Measurements from ENCODE around the gene AGBL2. TPM values are rescaled to one million over a fixed set of nuclear protein-coding genes. Genes with fewer than 3 reads are reported as not detected.

AGBL2 gene
- total and polyA plus RNA-seq, 2 of the 8 experiments (the other 6 are each of a cell fraction or from before 2014, with no cell fraction given) = 2.1 to 6.5 TPM

DNA sequence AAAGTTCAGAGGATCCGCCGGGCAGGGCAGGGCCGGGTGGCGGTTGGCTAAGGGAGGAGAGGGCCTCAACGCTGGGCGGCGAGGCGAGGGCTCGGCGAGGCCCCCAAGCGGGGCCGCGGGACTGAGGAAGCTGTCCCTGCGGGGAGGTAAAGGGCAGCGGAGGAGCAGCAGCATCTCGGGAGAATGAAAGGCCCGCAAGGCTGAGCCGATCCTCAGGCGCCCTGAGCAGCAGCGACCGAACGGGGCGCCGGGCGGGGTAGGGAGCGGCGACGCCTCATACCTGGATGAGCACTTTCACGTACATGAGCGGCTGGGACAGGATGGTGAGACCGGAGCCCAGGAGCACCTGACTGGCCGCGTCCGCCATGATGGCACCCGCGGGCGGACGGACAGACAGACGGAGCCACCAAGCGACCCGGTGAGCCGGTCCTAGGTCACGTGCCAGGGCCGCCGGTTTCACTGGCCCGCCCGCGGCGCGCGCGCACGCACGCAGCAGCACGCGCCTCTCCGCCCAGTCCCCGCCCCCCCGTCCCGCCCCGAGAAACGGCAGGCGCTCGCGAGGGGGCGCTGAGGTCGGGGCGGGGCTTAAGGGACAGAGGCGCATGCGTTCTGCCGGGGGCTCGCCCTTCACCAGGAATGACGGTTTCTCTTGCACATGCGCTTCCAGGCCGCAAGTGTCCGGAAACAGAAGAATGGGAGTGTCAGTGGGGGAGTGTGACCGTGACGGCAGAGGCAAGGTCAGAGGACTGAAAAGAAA is 72.9 kb downstream of the AGBL2 start, which contains the start of gene MTCH2:
MTCH2 (minus strand) TSS at position 461 of the 757 bp plus-strand sequence; CDS start at position 367, 94 bp downstream.
- peaks cover 0 to 24% of the 10 kb centered on the region in 2 experiments; a peak in 3 of 4 replicates for H3K79me2 ChIP-seq (ENCODE audit: control insufficient read depth in 1 of 2, insufficient read depth in 2 of 2, low read length in 2 of 2)
- 0 out of 2 replicates have a peak within 1 kb of the TSS, but pooled peaks have one; percentile 72 for H2BK20ac ChIP-seq (ENCODE audit: low read length)
- peak within 1 kb of the TSS; percentile 68 to 92 (median 88) for H3K9ac ChIP-seq (replicated peaks in 1 of 4; ENCODE audit: extremely low read depth in 1 of 4, low read depth in 3 of 4, low read length in 3 of 4)
- H3K4me2 ChIP-seq (ENCODE audit: insufficient read depth in 1 of 2, low read depth in 2 of 2, low read length in 2 of 2) = peak within 1 kb of the TSS; percentile 75 to 81
- H3K56ac ChIP-seq (replicated peaks; ENCODE audit: insufficient read length, low read depth, low read length) = peak within 1 kb of the TSS; percentile 43
- peak within 1 kb of the TSS; percentile 79 for H2AFZ ChIP-seq (ENCODE audit: low read length)
- 0 out of 2 replicates have a peak within 1 kb of the TSS, but pooled peaks have one; percentile 88 for H2BK15ac ChIP-seq (ENCODE audit: low read length)
- peaks cover 0 to 5% (median 0%) of the 10 kb centered on the region in 4 experiments; a peak in 3 of 7 replicates for H3K4me1 ChIP-seq (replicated peaks in 1 of 4; ENCODE audit: control insufficient read depth in 3 of 4, insufficient read depth in 4 of 4, low read length in 3 of 4)
- no peak within 1 kb of the TSS for H3K14ac ChIP-seq (ENCODE audit: insufficient read length)
- H2AK5ac ChIP-seq (ENCODE audit: low read depth, low read length) = peak within 1 kb of the TSS; percentile 82; the same call in 1 of the 2 replicates
- H3K79me1 ChIP-seq (ENCODE audit: low read depth, low read length) = no peaks in the 10 kb centered on the region
- 2% methylated on average over 57 of the region's 78 CpGs; no CpG with 5 or more reads in 1 of the 2 experiments for WGBS, 2 experiments (ENCODE audit: extremely low coverage in 1 of 2, insufficient coverage in 1 of 2, insufficient read length in 1 of 2, insufficient replicate concordance in 2 of 2, low coverage in 1 of 2, low lambda C conversion rate in 2 of 2, missing lambda C conversion rate in 1 of 2)
- peak within 1 kb of the TSS; percentile 89 for H3K18ac ChIP-seq (ENCODE audit: extremely low read depth, low read length)
- H2BK12ac ChIP-seq (ENCODE audit: low read depth, low read length) = no peak within 1 kb of the TSS
- H3K9me3 ChIP-seq (ENCODE audit: insufficient read depth in 2 of 2, low read depth in 1 of 2, low read length in 1 of 2) = no peaks in the 10 kb centered on the region
- peak within 1 kb of the TSS; percentile 79 for H4K5ac ChIP-seq (ENCODE audit: insufficient read length, low read depth, low read length)
- H3K27ac ChIP-seq (ENCODE audit: low read depth, low read length) = peak within 1 kb of the TSS; percentile 88
- peak within 1 kb of the TSS; percentile 77 to 92 (median 84) for H3K4me3 ChIP-seq (ENCODE audit: extremely low read depth in 1 of 4, insufficient read depth in 2 of 4, low read depth in 3 of 4, low read length in 4 of 4)
- H2BK5ac ChIP-seq (ENCODE audit: low read depth, low read length) = peak within 1 kb of the TSS; percentile 91
- H3K27me3 ChIP-seq (replicated peaks in 1 of 4; ENCODE audit: control insufficient read depth in 3 of 4, extremely low read depth in 1 of 4, insufficient read depth in 3 of 4, low read length in 3 of 4) = no peaks in the 10 kb centered on the region
- DNase-seq (ENCODE audit: low read depth in 1 of 2, low spot score in 2 of 2) (peak; percentile 87 to 95), FAIRE-seq (no peak)
- ChIA-PET POLR2A (ENCODE audit: partially characterized antibody) (interaction anchor here (0.6 to 1.9 kb wide), 9 partner anchors 9 to 232 kb away, joined by 3 to 12 read pairs (median 3); partner anchors contain the start of gene AGBL2), CTCF (ENCODE audit: partially characterized antibody) (interaction anchor here (1.0 to 1.1 kb wide), 2 partner anchors 74 to 101 kb away, joined by 3 to 4 read pairs; no protein-coding TSS in a partner anchor)
- H3K23ac ChIP-seq (ENCODE audit: insufficient read length) = no peak within 1 kb of the TSS
- H3K36me3 ChIP-seq (ENCODE audit: control insufficient read depth in 2 of 4, insufficient read depth in 4 of 4, low read length in 3 of 4) = peaks cover 2 to 22% (median 6%) of the 10 kb centered on the region in 4 experiments; a peak in 5 of 8 replicates
- H4K20me1 ChIP-seq (replicated peaks in 1 of 2; ENCODE audit: control insufficient read depth in 1 of 2, insufficient read depth in 2 of 2, low read length in 2 of 2) = no peaks in the 10 kb centered on the region
- 0 out of 2 replicates have a peak, but pooled peaks cover 2% of the 10 kb centered on the region for H3K23me2 ChIP-seq (ENCODE audit: low read depth, low read length)
- H2BK120ac ChIP-seq (replicated peaks; ENCODE audit: low read depth, low read length) = no peak within 1 kb of the TSS
- H4K91ac ChIP-seq (replicated peaks; ENCODE audit: insufficient read length, low read length) = peak within 1 kb of the TSS; percentile 63
- peak within 1 kb of the TSS; percentile 90 for H4K8ac ChIP-seq (ENCODE audit: extremely low read depth, insufficient read depth, low read length)
- H3K4ac ChIP-seq (replicated peaks; ENCODE audit: insufficient read length, low read depth, low read length) = peak within 1 kb of the TSS; percentile 11
- TF ChIP-seq NRF1 (IDR thresholded peaks at IDR 0.05; ENCODE audit: low read depth, low read length) = peak; percentile 88
- TF ChIP-seq, protein P1, sequence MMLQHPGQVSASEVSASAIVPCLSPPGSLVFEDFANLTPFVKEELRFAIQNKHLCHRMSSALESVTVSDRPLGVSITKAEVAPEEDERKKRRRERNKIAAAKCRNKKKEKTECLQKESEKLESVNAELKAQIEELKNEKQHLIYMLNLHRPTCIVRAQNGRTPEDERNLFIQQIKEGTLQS (IDR thresholded peaks at IDR 0.05; ENCODE audit: insufficient read depth, low read depth, low read length) = peak; percentile 64; the same call in 1 of the 2 replicates
- peak; percentile 72 to 88 for TF ChIP-seq POLR2A (IDR thresholded peaks at IDR 0.05; ENCODE audit: control extremely low read depth in 1 of 2, low read depth in 2 of 2, low read length in 2 of 2)
- TF ChIP-seq GABPA (IDR thresholded peaks at IDR 0.05; ENCODE audit: borderline replicate concordance, insufficient read depth, low read length) = no peak
- no peak for TF ChIP-seq JUND (IDR thresholded peaks at IDR 0.05; ENCODE audit: low read length)
- peak; percentile 80 for TF ChIP-seq SAP30 (IDR thresholded peaks at IDR 0.05; ENCODE audit: insufficient read depth, insufficient replicate concordance, low read length)
- no peak for TF ChIP-seq SP1 (IDR thresholded peaks at IDR 0.05; ENCODE audit: low read depth, low read length)
- peak; percentile 2; the same call in 1 of the 2 replicates for TF ChIP-seq BRCA1 (IDR thresholded peaks at IDR 0.05; ENCODE audit: low read depth, low read length)
- TF ChIP-seq ASH2L (IDR thresholded peaks at IDR 0.05; ENCODE audit: low read length) = peak; percentile 98
- TF ChIP-seq, protein P2, sequence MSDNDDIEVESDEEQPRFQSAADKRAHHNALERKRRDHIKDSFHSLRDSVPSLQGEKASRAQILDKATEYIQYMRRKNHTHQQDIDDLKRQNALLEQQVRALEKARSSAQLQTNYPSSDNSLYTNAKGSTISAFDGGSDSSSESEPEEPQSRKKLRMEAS (IDR thresholded peaks at IDR 0.05) = peak; percentile 92
- peak; percentile 93 for TF ChIP-seq YY1 (IDR thresholded peaks at IDR 0.05; ENCODE audit: low read depth, low read length)

Measured in H1 (cell line).